CD1c-positive myeloid dendritic cell (primary cell): Measurements from ENCODE around the gene GPR42.
A peak's percentile ranks its signal among the peaks of the same experiment; 100 is the strongest.

Experiments used
- DNase-seq: peaks from one replicate; pipeline ENCODE4 v3.0.0-alpha.2; 2016; ENCODE audit errors: extremely low spot score

GPR42 gene

DNA sequence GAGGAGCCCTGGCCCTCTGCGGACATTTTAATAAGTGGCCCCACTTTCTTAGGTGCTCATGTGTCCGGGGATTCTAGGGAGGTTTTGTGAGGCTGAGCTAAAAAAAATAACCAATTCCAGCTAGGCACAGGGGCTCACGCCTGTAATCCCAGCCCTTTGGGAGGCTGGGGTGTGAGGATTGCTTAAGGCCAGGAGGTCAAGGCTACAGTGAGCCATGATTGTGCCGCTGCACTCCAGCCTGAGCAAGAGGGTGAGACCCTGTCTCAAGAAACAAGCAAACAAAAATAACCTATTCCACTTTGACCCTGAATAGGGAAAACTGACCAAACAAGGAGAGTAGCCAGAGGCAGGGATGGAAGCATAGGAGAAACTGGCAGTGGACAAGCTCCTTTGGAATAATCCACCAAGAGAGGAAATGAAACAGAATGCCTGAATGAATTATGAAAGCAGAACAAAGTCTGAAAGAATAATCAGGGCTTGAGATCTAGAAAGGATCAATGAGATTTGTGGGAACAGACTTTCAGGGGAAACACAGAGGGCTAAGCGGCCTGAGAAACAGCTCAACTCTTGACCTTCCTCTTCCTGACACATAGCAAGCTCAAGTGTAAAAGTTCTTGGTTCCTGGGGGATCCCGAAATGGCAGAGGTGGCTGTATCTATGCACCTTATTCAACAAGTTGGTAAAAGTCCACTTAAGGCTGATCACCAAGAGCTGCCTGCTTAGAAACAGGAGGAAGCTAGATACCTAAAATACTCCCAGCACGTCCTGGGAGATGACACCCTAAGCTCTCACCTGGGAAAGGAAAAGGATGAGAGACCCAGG, 47.1 kb downstream of the GPR42 start:
- DNase-seq: peak; percentile 41

DNA sequence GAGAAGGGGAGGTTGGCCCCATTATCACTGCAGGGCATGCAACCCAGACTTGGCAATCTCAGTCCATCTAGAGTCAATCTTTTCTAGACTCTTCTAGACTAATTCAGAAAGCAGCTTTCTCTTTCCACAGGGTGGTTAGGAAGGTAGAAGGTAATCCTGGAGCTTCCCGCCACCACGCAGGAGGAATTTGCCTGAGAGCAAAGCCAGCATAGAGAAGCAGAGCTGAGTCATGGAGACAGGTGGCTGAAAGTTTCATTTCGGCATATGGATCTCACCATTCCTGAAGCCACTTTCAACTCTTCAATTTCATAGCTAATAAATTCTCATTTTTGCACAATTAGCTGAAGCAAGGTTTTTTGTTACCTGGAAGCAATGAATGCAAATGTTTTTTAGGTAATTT, 48.2 kb downstream of the GPR42 start:
- DNase-seq: no peak

DNA sequence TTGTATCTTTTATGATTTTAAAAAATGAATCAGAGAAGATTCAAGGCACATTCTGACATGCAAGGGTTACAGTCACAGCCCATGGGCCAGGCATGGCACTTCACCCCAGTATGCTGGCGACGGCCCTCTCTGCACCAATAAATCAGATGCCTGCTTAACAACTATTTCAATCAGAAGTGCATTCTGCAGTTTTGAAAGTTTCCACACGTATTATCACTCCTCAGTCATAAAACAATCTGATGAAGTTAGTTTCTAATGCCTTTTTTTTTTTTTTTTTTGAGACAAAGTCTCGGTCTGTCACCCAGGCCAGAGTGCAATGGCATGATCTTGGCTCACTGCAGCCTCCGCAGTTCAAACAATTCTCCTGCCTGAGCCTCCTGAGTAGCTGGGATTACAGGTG, 48.9 kb downstream of the GPR42 start:
- DNase-seq: no peak

DNA sequence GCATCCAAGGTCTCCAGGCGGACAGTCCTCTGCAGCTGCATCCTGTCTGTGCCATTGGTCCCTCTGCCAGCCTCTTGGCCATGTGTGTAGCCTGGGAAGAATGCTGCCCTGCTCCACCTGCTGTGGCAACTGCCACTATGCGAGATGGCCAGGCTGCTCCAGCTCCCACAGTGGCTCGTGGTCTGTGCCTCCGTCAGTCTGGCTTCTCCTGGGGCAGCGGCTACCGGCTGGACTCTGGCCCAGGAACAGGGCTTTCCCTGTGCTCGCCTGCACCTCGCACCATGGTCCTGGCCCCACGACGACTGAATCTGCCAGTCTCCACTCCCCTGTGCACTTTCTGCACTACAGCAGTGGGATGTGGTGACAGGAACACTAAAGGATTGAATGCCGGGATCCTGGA, 50.5 kb downstream of the GPR42 start:
- no peak for DNase-seq
